K562 (cell line): ENCODE results near the gene SLC2A4. TPM values are rescaled to one million over a fixed set of nuclear protein-coding genes. Genes with fewer than 3 reads are reported as not detected.

Experiments
- E2F3 ChIP-seq: fragments of 250-450 bp; sonication (Bioruptor Pico); IDR thresholded peaks from 2 replicates; pipeline ENCODE4 v1.4.0; 2020; ENCODE audit warnings: mild to moderate bottlenecking
- ELF1 ChIP-seq: fragments of 200-800 bp; sonication (Bioruptor generic); IDR thresholded peaks from 2 replicates; pipeline ENCODE4 v1.6.1; 2016; ENCODE audit warnings: missing genetic modification characterization, missing compliant biosample characterization
- FIP1L1 ChIP-seq: fragments of 200-400 bp; formaldehyde crosslinking; IDR thresholded peaks from 2 replicates; pipeline ENCODE4 v1.6.1; 2018; ENCODE audit warnings: mild to moderate bottlenecking, low read depth, low read length; ENCODE audit not compliant: poor library complexity, severe bottlenecking
- GATAD2A ChIP-seq: fragments of 450-650 bp; IDR thresholded peaks from 2 replicates; pipeline ENCODE4 v1.6.1; 2017
- GTF2F1 ChIP-seq: IDR thresholded peaks from 2 replicates; pipeline ENCODE4 v1.6.1; 2011; ENCODE audit warnings: low read depth, low read length, improper control_type of control experiment
- MAFF ChIP-seq: IDR thresholded peaks from 2 replicates; pipeline ENCODE4 v1.6.1; 2012; ENCODE audit warnings: low read length, improper control_type of control experiment
- MCM7 ChIP-seq, 2 experiments: fragments of 450-650 bp; IDR thresholded peaks; 2 replicates each; pipeline ENCODE4 v1.6.1; 2016 to 2018
- SPI1 ChIP-seq: IDR thresholded peaks from 2 replicates; pipeline ENCODE4 v1.6.1; 2011; ENCODE audit warnings: low read depth, low read length, control low read depth, borderline replicate concordance
- TGIF2 ChIP-seq: sonication (generic); formaldehyde crosslinking; IDR thresholded peaks from 2 replicates; pipeline ENCODE4 v1.8.1; 2022; ENCODE audit warnings: mild to moderate bottlenecking, missing genetic modification reagents, moderate library complexity
- TRIM28 ChIP-seq: fragments of 450-650 bp; IDR thresholded peaks from 2 replicates; pipeline ENCODE4 v1.6.1; 2017
- ZFX ChIP-seq: sonication (generic); formaldehyde crosslinking; IDR thresholded peaks from 2 replicates; pipeline ENCODE4 v1.8.0; 2022; ENCODE audit warnings: mild to moderate bottlenecking, missing genetic modification reagents, moderate library complexity
- ZSCAN32 ChIP-seq: fragments of 450-650 bp; formaldehyde crosslinking; IDR thresholded peaks from 2 replicates; pipeline ENCODE4 v1.4.0; 2020; ENCODE audit warnings: mild to moderate bottlenecking, moderate library complexity
- polyA plus RNA-seq, 8 experiments: library from polyadenylated mRNA; depleted of rRNA in 4 of 8; stranded (reverse) in 5 of 8; unstranded in 3 of 8; fragments of >200 nt; fragmentation: Nextera tagmentation in 2 of 8; fragmentation: Illumina TruSeq in 1 of 8; extraction: Ambion mirVana in 2 of 8; extraction: Trizol in 1 of 8; gene quantifications; 2 replicates each; pipeline versions ENCODE4 v1.2.1 to v1.2.3, GENCODE V29; 2011 to 2014; ENCODE audit warnings: inconsistent platforms in 1 of 8, missing spikeins in 1 of 8
- total RNA-seq, 7 experiments: library from RNA; depleted of rRNA in 6 of 7; stranded (reverse); fragments of >200 nt in 6 of 7; fragmentation: Illumina TruSeq in 2 of 7; extraction: Trizol in 2 of 7; gene quantifications; 2 replicates each; pipeline versions ENCODE4 v1.2.1 to v1.2.3, GENCODE V29; 2011 to 2021; ENCODE audit warnings: low replicate concordance in 1 of 7
- TF ChIP-seq, protein P1 (sequence below): fragments of 450-650 bp; formaldehyde crosslinking; IDR thresholded peaks from 2 replicates; pipeline ENCODE4 v1.4.0; 2020; ENCODE audit warnings: mild to moderate bottlenecking
- TF ChIP-seq, protein P2 (sequence below): sonication (generic); formaldehyde crosslinking; IDR thresholded peaks from 2 replicates; pipeline ENCODE4 v1.9.0; 2022; ENCODE audit warnings: mild to moderate bottlenecking, missing genetic modification reagents
- TF ChIP-seq, protein P3 (sequence below): fragments of 450-650 bp; formaldehyde crosslinking; IDR thresholded peaks from 2 replicates; pipeline ENCODE4 v1.4.0; 2022; ENCODE audit warnings: missing genetic modification characterization
- TF ChIP-seq, protein P4 (sequence below): fragments of 250-450 bp; sonication (Bioruptor Pico); IDR thresholded peaks from 2 replicates; pipeline ENCODE4 v1.4.0; 2020

Gene SLC2A4
- total and polyA plus RNA-seq, 9 of the 15 experiments (the other 6 are each of a cell fraction or from before 2014, with no cell fraction given) = 0.74 to 3.5 (median 1.6) TPM

DNA sequence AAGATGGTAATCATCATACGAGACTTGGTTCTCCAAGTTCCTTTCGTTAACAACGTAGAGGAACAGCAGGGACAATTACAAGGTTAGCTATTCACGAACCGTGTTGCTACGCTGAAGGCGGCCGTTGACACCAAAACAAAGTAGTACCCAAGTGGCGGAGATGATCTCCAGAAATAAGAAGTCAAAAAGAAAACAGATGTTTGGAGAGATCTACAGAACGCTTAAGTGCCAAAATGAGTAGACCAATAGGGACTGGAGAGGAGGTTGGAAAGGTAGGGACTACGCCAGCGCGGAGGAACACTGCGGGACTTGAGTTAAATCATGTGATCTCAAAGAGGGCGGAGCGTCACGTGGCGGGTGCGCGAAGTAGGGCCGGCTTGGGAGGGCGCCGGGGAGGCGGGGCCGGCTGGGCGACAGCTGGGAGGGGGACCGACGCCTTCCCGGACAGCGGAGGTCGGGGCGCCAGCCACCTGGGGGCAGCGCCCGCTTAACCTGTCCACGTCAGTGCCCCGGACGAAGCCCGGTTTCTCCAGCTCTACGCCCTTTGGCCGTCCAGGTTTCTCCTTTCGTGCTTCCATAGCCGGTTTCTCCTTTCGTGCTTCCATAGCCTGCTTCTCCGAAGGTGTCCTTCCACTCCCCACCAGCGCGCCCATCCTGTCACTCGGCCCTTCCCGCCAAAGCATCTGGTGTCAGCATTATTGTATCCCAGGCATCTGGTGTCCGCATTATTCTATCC lies 38.6 kb upstream of the SLC2A4 start (continued):
- TF ChIP-seq, protein P1, sequence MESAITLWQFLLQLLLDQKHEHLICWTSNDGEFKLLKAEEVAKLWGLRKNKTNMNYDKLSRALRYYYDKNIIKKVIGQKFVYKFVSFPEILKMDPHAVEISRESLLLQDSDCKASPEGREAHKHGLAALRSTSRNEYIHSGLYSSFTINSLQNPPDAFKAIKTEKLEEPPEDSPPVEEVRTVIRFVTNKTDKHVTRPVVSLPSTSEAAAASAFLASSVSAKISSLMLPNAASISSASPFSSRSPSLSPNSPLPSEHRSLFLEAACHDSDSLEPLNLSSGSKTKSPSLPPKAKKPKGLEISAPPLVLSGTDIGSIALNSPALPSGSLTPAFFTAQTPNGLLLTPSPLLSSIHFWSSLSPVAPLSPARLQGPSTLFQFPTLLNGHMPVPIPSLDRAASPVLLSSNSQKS = no peak
- TF ChIP-seq, protein P2, sequence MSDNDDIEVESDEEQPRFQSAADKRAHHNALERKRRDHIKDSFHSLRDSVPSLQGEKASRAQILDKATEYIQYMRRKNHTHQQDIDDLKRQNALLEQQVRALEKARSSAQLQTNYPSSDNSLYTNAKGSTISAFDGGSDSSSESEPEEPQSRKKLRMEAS = peak; percentile 48; the same call in 1 of the 2 replicates
- no peak for TF ChIP-seq GATAD2A
- no peak for TF ChIP-seq TGIF2 (CRISPR knock-in tag)
- TF ChIP-seq ELF1 (tag) = no peak; the same call in 1 of the 2 replicates
- no peak for TF ChIP-seq TRIM28
- TF ChIP-seq, protein P3, sequence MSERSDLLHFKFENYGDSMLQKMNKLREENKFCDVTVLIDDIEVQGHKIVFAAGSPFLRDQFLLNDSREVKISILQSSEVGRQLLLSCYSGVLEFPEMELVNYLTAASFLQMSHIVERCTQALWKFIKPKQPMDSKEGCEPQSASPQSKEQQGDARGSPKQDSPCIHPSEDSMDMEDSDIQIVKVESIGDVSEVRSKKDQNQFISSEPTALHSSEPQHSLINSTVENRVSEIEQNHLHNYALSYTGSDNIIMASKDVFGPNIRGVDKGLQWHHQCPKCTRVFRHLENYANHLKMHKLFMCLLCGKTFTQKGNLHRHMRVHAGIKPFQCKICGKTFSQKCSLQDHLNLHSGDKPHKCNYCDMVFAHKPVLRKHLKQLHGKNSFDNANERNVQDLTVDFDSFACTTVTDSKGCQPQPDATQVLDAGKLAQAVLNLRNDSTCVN (CRISPR knock-in tag) = no peak
- no peak for TF ChIP-seq FIP1L1
- TF ChIP-seq ZFX (CRISPR knock-in tag) = no peak
- TF ChIP-seq MCM7 (IDR thresholded peaks at IDR 0.05) = no peak
- no peak for TF ChIP-seq E2F3 (CRISPR knock-in tag)
- TF ChIP-seq MAFF = no peak
- TF ChIP-seq, protein P4, sequence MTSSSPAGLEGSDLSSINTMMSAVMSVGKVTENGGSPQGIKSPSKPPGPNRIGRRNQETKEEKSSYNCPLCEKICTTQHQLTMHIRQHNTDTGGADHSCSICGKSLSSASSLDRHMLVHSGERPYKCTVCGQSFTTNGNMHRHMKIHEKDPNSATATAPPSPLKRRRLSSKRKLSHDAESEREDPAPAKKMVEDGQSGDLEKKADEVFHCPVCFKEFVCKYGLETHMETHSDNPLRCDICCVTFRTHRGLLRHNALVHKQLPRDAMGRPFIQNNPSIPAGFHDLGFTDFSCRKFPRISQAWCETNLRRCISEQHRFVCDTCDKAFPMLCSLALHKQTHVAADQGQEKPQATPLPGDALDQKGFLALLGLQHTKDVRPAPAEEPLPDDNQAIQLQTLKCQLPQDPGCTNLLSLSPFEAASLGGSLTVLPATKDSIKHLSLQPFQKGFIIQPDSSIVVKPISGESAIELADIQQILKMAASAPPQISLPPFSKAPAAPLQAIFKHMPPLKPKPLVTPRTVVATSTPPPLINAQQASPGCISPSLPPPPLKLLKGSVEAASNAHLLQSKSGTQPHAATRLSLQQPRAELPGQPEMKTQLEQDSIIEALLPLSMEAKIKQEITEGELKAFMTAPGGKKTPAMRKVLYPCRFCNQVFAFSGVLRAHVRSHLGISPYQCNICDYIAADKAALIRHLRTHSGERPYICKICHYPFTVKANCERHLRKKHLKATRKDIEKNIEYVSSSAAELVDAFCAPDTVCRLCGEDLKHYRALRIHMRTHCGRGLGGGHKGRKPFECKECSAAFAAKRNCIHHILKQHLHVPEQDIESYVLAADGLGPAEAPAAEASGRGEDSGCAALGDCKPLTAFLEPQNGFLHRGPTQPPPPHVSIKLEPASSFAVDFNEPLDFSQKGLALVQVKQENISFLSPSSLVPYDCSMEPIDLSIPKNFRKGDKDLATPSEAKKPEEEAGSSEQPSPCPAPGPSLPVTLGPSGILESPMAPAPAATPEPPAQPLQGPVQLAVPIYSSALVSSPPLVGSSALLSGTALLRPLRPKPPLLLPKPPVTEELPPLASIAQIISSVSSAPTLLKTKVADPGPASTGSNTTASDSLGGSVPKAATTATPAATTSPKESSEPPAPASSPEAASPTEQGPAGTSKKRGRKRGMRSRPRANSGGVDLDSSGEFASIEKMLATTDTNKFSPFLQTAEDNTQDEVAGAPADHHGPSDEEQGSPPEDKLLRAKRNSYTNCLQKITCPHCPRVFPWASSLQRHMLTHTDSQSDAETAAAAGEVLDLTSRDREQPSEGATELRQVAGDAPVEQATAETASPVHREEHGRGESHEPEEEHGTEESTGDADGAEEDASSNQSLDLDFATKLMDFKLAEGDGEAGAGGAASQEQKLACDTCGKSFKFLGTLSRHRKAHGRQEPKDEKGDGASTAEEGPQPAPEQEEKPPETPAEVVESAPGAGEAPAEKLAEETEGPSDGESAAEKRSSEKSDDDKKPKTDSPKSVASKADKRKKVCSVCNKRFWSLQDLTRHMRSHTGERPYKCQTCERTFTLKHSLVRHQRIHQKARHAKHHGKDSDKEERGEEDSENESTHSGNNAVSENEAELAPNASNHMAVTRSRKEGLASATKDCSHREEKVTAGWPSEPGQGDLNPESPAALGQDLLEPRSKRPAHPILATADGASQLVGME (CRISPR knock-in tag) = no peak
- TF ChIP-seq GTF2F1 = no peak
- TF ChIP-seq SPI1 = no peak
- TF ChIP-seq ZSCAN32 (CRISPR knock-in tag) = no peak
